Cardiac septum (tissue), 1 donor: Measurements from ENCODE around the gene SENP7. TPM values are rescaled to one million over a fixed set of nuclear protein-coding genes. Genes with fewer than 3 reads are reported as not detected.

Source experiments
- DNase-seq: peaks from one replicate; pipeline ENCODE4 v3.0.0-alpha.2; 2020; ENCODE audit warnings: low spot score
- intact Hi-C: fragments of 100-400 bp; cut with DNase I; formaldehyde crosslinking; loops from one replicate; pipeline ENCODE4 v1.14.0; 2022
- total RNA-seq: library from RNA; stranded (reverse); fragmentation: NEBNext Ultra II Directional; extraction: Animal tissue kit (Norgen Biotek cat#: 25700); gene quantifications from one replicate; pipeline ENCODE4 v1.2.1, GENCODE V29; 2021
- donor health status: DM: no; HTN: no; CAD: no.

Gene SENP7
- total RNA-seq, 1 donor from 2014 or later = 11.0 TPM

- DNase-seq = no peak
- intact Hi-C loops = no loop called here
These were observed 224.7 kb downstream of the SENP7 start for GRCh38 chr3:101288294-101288693.

- no peak for DNase-seq
- intact Hi-C loops = no loop called here
These were observed 228.3 kb downstream of the SENP7 start for GRCh38 chr3:101284757-101285156.

- no peak for DNase-seq
- intact Hi-C loops = no loop called here
These were observed 231.4 kb downstream of the SENP7 start for GRCh38 chr3:101281521-101282030.

GRCh38 chr3:101279765-101280385, 233.1 kb downstream of the SENP7 start:
- intact Hi-C loops = no loop called here
- no peak for DNase-seq

GRCh38 chr3:101279162-101279561, 233.8 kb downstream of the SENP7 start:
- intact Hi-C loops = no loop called here
- no peak for DNase-seq

GRCh38 chr3:101278727-101279126, 234.3 kb downstream of the SENP7 start:
- intact Hi-C loops = no loop called here
- DNase-seq = no peak

Other genes with a start within 250 kb of the SENP7 start
- gene IMPG2, start 192.6 kb downstream of the SENP7 start, total RNA-seq = 0.38 TPM
- 19.1 TPM for gene TRMT10C, start 48.7 kb upstream of the SENP7 start, total RNA-seq
- 120 TPM for gene PCNP, start 61.0 kb upstream of the SENP7 start, total RNA-seq
- gene ZBTB11, start 163.9 kb upstream of the SENP7 start, total RNA-seq = 8.4 TPM
- 569 TPM for gene RPL24, start 173.5 kb upstream of the SENP7 start, total RNA-seq
- 7.9 TPM for gene CEP97, start 211.4 kb upstream of the SENP7 start, total RNA-seq